ENCODE data around the gene SOBP.
"Not testable (repeated sequence)": the region's sequence is repeated elsewhere in the genome, so short reads cannot be mapped to it uniquely, and the experiment has no call there.

SOBP gene

DNA sequence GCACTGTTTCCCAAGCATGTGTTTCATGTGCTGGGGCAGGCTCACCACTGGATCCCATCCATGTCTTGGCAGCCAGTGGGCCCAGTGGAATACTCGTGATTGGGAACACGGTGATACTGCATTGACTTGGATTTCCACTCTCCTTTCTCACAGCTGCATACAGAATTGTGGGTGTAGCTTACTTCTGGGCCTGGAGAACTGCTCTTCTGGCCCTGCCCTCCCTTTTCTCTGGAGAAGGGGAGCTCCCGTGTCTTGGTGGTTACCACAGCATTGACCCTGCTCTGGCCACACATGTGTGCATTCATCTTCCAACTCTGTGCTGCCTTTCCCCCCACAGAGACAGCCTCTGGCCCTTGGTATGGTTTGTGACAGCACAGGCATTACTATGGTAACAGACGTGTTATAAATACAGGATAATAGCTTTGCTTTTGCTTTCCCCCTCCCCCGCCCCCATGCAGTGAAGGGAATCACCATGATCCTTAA is 21.6 kb downstream of the SOBP start:
- no peak for TF ChIP-seq CTCF (conservative IDR thresholded peaks at IDR 0.05; ENCODE audit: low read depth, low read length)
- H3K4me3 ChIP-seq (ENCODE audit: low read depth, low read length) = no peak overlapping the region
- peak; percentile 26 for DNase-seq (ENCODE audit: low read depth)

- no peak overlapping the region for H3K4me3 ChIP-seq (ENCODE audit: low read depth, low read length)
- no peak for DNase-seq (ENCODE audit: low read depth)
- no peak for TF ChIP-seq CTCF (conservative IDR thresholded peaks at IDR 0.05; ENCODE audit: low read depth, low read length)
Measured at GRCh38 chr6:107513214-107513613, 23.3 kb downstream of the SOBP start.

DNA sequence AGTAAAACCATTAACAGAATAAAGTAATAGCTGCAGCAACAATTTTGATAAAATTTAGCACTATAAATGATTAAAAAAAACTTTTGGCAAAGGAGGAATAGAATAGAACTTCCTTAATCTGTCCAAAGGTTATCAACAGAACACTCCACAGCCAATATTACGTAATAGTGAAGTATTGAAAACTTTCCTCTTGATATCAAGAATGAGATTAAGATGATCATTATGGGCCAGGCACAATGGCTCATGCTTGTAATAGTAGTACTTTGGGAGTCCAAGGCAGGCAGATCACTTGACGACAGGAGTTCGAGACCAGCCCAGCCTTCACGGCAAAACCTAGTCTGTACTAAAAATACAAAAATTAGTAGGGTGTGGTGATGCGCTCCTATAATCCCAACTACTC is 26.0 kb downstream of the SOBP start:
- DNase-seq (ENCODE audit: low read depth) = no peak
- TF ChIP-seq CTCF (conservative IDR thresholded peaks at IDR 0.05; ENCODE audit: low read depth, low read length) = no peak
- H3K4me3 ChIP-seq (ENCODE audit: low read depth, low read length) = no peak overlapping the region

- DNase-seq (ENCODE audit: low read depth) = no peak
- TF ChIP-seq CTCF (conservative IDR thresholded peaks at IDR 0.05; ENCODE audit: low read depth, low read length) = no peak
- no peak overlapping the region for H3K4me3 ChIP-seq (ENCODE audit: low read depth, low read length)
Measured at GRCh38 chr6:107517274-107517673, 27.4 kb downstream of the SOBP start.

GRCh38 chr6:107519224-107519623 is 29.3 kb downstream of the SOBP start:
- H3K4me3 ChIP-seq (ENCODE audit: low read depth, low read length); DNase-seq (ENCODE audit: low read depth): not testable (repeated sequence)

DNA sequence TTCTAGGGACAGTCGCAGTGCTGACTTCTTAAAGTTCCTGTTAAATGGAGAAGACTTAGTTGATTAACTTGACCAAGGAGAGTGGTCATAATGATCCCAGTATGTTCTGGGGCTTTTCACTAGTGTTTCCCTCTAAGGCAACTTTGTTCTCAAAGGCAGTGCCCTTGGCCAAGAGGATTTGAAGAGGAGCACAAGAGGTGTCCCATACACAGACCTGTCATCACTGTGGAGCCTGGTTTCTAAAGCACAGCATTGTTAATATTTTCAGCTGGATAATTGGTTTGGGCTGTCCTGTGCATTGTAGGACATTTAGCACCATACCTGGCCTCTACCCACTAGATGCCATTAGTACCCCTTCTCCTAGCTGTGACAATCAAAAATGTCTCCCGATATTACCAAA is 30.8 kb downstream of the SOBP start:
- not testable (repeated sequence) for H3K4me3 ChIP-seq (ENCODE audit: low read depth, low read length); DNase-seq (ENCODE audit: low read depth)

DNA sequence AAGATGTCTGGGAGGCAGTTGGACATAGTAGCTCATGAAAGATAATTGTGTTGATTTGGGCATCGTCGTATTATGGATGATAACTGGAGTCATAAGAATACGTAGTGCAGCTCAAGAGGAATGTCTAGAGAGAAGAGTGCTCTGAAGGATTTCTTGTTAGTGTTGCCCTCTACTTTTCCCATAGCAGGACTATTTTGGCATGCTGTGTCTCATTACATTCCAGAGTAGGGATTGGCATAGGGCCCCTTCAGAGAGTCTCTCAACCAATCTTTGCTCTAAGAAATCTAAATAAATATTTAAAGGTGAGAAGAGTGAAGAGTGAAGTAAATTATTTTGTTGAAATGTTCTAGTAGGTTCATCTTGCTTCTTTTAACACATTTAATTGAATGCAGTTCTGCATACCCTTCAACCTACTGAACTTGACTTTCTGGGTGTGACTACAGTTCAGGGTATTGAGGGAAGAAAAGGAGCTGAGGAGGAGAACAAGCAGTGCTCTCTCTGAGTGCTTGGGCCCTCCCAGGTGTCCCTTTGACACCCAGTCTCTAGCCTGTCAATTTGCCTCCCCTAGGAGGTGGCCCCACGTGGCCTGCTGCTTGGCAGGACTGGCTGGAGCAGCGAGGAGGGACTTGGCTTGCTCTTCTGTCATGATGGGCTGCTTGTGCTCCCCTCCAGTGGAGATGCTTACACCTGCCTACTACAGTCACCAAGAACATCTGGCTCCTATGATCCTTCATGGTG is 33.3 kb downstream of the SOBP start:
- no peak for TF ChIP-seq CTCF (conservative IDR thresholded peaks at IDR 0.05; ENCODE audit: low read depth, low read length)
- no peak for DNase-seq (ENCODE audit: low read depth)

DNA sequence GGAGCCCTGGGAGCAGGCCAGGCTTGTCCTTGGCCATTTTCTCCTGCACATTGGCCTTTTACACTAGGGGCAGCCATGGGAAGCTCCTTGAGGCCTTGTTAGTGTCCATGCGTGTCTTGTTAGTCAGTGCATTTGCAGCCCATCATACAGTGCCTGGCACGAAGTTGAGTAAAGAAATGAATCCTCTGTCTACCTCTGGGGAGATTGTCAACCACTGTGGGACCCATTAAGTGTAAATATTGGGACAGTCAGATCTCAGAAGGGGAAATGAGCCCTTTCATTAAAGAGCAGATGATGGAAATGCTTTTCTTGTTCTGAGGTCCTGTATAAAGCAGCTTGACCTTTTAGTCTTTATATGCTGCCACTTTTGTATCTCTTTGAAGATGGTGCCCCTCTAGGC is 33.9 kb downstream of the SOBP start:
- no peak for DNase-seq (ENCODE audit: low read depth)
- TF ChIP-seq CTCF (conservative IDR thresholded peaks at IDR 0.05; ENCODE audit: low read depth, low read length) = no peak
- H3K4me3 ChIP-seq (ENCODE audit: low read depth, low read length) = no peak overlapping the region

More for the DNA sequence above, 33.3 kb downstream of the SOBP start:
- no peak overlapping the region for H3K4me3 ChIP-seq (ENCODE audit: low read depth, low read length)

Data from choroid plexus epithelial cell (primary cell).